ENCODE data around the gene SGMS1. TPM values are rescaled to one million over a fixed set of nuclear protein-coding genes. Genes with fewer than 3 reads are reported as not detected.

SGMS1 gene
- total RNA-seq, 1 experiment from 2014 or later = 20.4 TPM

- H3K4me3 Mint-ChIP-seq = no peak overlapping the region
- H3K27me3 ChIP-seq (ENCODE audit: insufficient read depth, low read length) = no peaks in the 10 kb centered on the region
- 0 out of 2 replicates have a peak, but pooled peaks cover 2% of the 10 kb centered on the region for H3K79me2 ChIP-seq (ENCODE audit: insufficient read depth, low read length)
- H3K27me3 Mint-ChIP-seq (ENCODE audit: low read depth) = no peaks in the 10 kb centered on the region
- H3K9ac ChIP-seq (ENCODE audit: extremely low read depth, insufficient read length, low read length) = no peak overlapping the region
- no peaks in the 10 kb centered on the region for H4K20me1 ChIP-seq (ENCODE audit: control insufficient read depth, insufficient read depth, insufficient read length)
- no peak overlapping the region for H2BK12ac ChIP-seq (ENCODE audit: insufficient read length, low read depth, low read length)
- H3K23ac ChIP-seq (ENCODE audit: insufficient read length, low read depth, low read length) = no peak overlapping the region
- no peak overlapping the region for H2BK5ac ChIP-seq (ENCODE audit: insufficient read length, low read length)
- H4K5ac ChIP-seq (ENCODE audit: insufficient read length, low read depth, low read length) = no peak overlapping the region
- H3K14ac ChIP-seq (ENCODE audit: insufficient read depth, low read length) = no peak overlapping the region
- no peak overlapping the region for H4K91ac ChIP-seq (ENCODE audit: insufficient read length, low read depth, low read length)
- no peaks in the 10 kb centered on the region for H3K79me1 ChIP-seq (ENCODE audit: insufficient read depth, low read depth, low read length, poor library complexity, severe bottlenecking)
- H3K56ac ChIP-seq (ENCODE audit: insufficient read length, low read depth, low read length) = no peak overlapping the region
- H3T11ph ChIP-seq (ENCODE audit: low read length) = no peak overlapping the region
- no peak overlapping the region for H4K8ac ChIP-seq (replicated peaks; ENCODE audit: insufficient read length, low read depth, low read length)
- H3K4me1 ChIP-seq (ENCODE audit: insufficient read depth, low read length) = peaks cover 9% of the 10 kb centered on the region; the same call in 1 of the 2 replicates
- H3K4ac ChIP-seq (ENCODE audit: low read depth, low read length) = no peak overlapping the region
- no peak overlapping the region for H2BK20ac ChIP-seq (ENCODE audit: low read depth, low read length, poor library complexity, severe bottlenecking)
- H2AK5ac ChIP-seq (ENCODE audit: insufficient read length, low read length) = no peak overlapping the region
- H2BK120ac ChIP-seq (ENCODE audit: low read depth, low read length, poor library complexity, severe bottlenecking) = no peak overlapping the region
- H3K4me2 ChIP-seq (ENCODE audit: insufficient read depth, insufficient read length, low read length) = no peak overlapping the region
- H3K4me1 Mint-ChIP-seq = peaks cover 30 to 51% of the 10 kb centered on the region in 2 experiments
- H3K27ac Mint-ChIP-seq = no peak overlapping the region
- H3K18ac ChIP-seq (ENCODE audit: insufficient read length, low read depth, low read length) = no peak overlapping the region
- WGBS (ENCODE audit: extremely low coverage, insufficient read length, low lambda C conversion rate) = no CpG with 5 or more reads among the region's 2 CpGs
- H3K9me3 Mint-ChIP-seq = peaks cover 6 to 15% of the 10 kb centered on the region in 2 experiments; a peak in 4 of 5 replicates
- no peak overlapping the region for H3K27ac ChIP-seq (ENCODE audit: insufficient read length, low read depth, low read length)
- TF ChIP-seq CTCF (conservative IDR thresholded peaks at IDR 0.05) = no peak
- no peak overlapping the region for H2AFZ ChIP-seq (ENCODE audit: low read length)
- no peaks in the 10 kb centered on the region for H3K9me3 ChIP-seq (ENCODE audit: control insufficient read depth, low read depth, low read length)
- no peak overlapping the region for H2BK15ac ChIP-seq (ENCODE audit: low read depth, low read length)
- peaks cover 0 to 27% (median 8%) of the 10 kb centered on the region in 3 experiments; a peak in 4 of 7 replicates for H3K36me3 Mint-ChIP-seq (ENCODE audit: insufficient read depth in 1 of 3, low read depth in 3 of 3)
- no peaks in the 10 kb centered on the region for H3K23me2 ChIP-seq (ENCODE audit: insufficient read length, low read depth, low read length, poor library complexity, severe bottlenecking)
- no peak for DNase-seq
Measured at GRCh38 chr10:50551894-50552293, 71.9 kb downstream of the SGMS1 start.
